Endothelial cell of umbilical vein (primary cell): ENCODE data around the gene LRRC8C. TPM values are rescaled to one million over a fixed set of nuclear protein-coding genes. Genes with fewer than 3 reads are reported as not detected.

Source experiments
- BruUV-seq: library from RNA; stranded (reverse); fragments of 400-500 nt; replicated peaks from 2 replicates; lab custom pipeline; 2021; lab: Mats Ljungman, UMichigan
- CTCF ChIA-PET: fragments of 300-600, 350-600 bp; sonication (Branson Sonifier 250); formaldehyde crosslinking; loops from one replicate; lab custom pipeline; 2021; ENCODE audit warnings: antibody characterized with exemption, inconsistent platforms; lab: Charles Lee
- POLR2A ChIA-PET: fragments of 300-600, 350-600 bp; sonication (Branson Sonifier 250); formaldehyde crosslinking; loops from one replicate; lab custom pipeline; 2021; ENCODE audit warnings: antibody characterized with exemption, inconsistent platforms; lab: Charles Lee
- DNase-seq: peaks from one replicate; pipeline ENCODE4 v3.0.0-alpha.2; 2011; ENCODE audit warnings: low read depth, low spot score
- FAIRE-seq: peaks from 2 replicates; lab custom pipeline; 2011; peaks lifted over from hg19 to GRCh38; lab: Jason Lieb, UNC
- H2AFZ ChIP-seq: 2 replicates; pipeline ENCODE4 v1.6.0; 2012; ENCODE audit warnings: low read depth, low read length, control low read depth, inconsistent platforms
- H3K27ac ChIP-seq: 2 replicates; pipeline ENCODE4 v1.5.1; 2011; ENCODE audit warnings: low read depth, mild to moderate bottlenecking, control low read depth, low read length, moderate library complexity; ENCODE audit not compliant: insufficient read depth
- H3K27me3 ChIP-seq, 2 experiments: 2 replicates each; pipeline versions ENCODE4 v1.6.0 to v1.6.1; 2011; ENCODE audit warnings: low read length in 2 of 2, mixed read lengths in 1 of 2; ENCODE audit not compliant: control insufficient read depth in 2 of 2, insufficient read depth in 2 of 2
- H3K36me3 ChIP-seq, 2 experiments: 2 replicates in 1 of 2; 3 replicates in 1 of 2; pipeline ENCODE4 v1.5.1; 2011; ENCODE audit warnings: low read length in 2 of 2, mild to moderate bottlenecking in 1 of 2, moderate library complexity in 1 of 2; ENCODE audit not compliant: control insufficient read depth in 2 of 2, insufficient read depth in 2 of 2; ENCODE audit errors: extremely low read depth in 1 of 2
- H3K4me1 ChIP-seq: 3 replicates; pipeline ENCODE4 v1.5.1; 2011; ENCODE audit warnings: mild to moderate bottlenecking, low read length; ENCODE audit not compliant: control insufficient read depth, insufficient read depth; ENCODE audit errors: extremely low read depth
- H3K4me2 ChIP-seq: 2 replicates; pipeline ENCODE4 v1.6.1; 2011; ENCODE audit warnings: low read length, control low read depth, mixed read lengths; ENCODE audit not compliant: insufficient read depth
- H3K4me3 ChIP-seq, 3 experiments: fragments of 200-600 bp in 1 of 3; sonication (generic), shearing (Covaris generic) in 1 of 3; replicated peaks in 1 of 3; 2 replicates each; pipeline ENCODE4 v1.5.1; 2011 to 2016; ENCODE audit warnings: control low read depth in 3 of 3, low read length in 3 of 3, mild to moderate bottlenecking in 2 of 3, inconsistent platforms in 1 of 3, low read depth in 1 of 3, moderate library complexity in 1 of 3; ENCODE audit not compliant: insufficient read depth in 1 of 3
- H3K79me2 ChIP-seq: 2 replicates; pipeline ENCODE4 v1.6.0; 2012; ENCODE audit warnings: low read length, inconsistent platforms; ENCODE audit not compliant: control insufficient read depth, insufficient read depth
- H3K9ac ChIP-seq: replicated peaks from 2 replicates; pipeline ENCODE3; 2011; ENCODE audit warnings: low read length, control low read depth; ENCODE audit not compliant: insufficient read depth; ENCODE audit errors: extremely low read depth
- H3K9me1 ChIP-seq: replicated peaks from 3 replicates; pipeline ENCODE4 v1.6.0; 2011; ENCODE audit warnings: mild to moderate bottlenecking, low read length; ENCODE audit not compliant: control insufficient read depth, insufficient read depth; ENCODE audit errors: extremely low read depth
- H3K9me3 ChIP-seq: replicated peaks from 2 replicates; pipeline ENCODE4 v1.5.1; 2012; ENCODE audit warnings: low read length, inconsistent platforms; ENCODE audit not compliant: control insufficient read depth, insufficient read depth
- H4K20me1 ChIP-seq: replicated peaks from 2 replicates; pipeline ENCODE3; 2011; ENCODE audit warnings: mild to moderate bottlenecking, low read length; ENCODE audit not compliant: control insufficient read depth, insufficient read depth; ENCODE audit errors: extremely low read depth
- EZH2 ChIP-seq: IDR thresholded peaks from 2 replicates; pipeline ENCODE4 v1.6.1; 2012; ENCODE audit warnings: borderline replicate concordance, low read depth, mild to moderate bottlenecking, moderate library complexity, low read length, inconsistent platforms; ENCODE audit not compliant: severe bottlenecking
- FOS ChIP-seq: IDR thresholded peaks from 2 replicates; pipeline ENCODE4 v1.6.1; 2011; ENCODE audit warnings: mild to moderate bottlenecking, low read length, moderate library complexity, borderline replicate concordance; ENCODE audit not compliant: insufficient read depth
- GATA2 ChIP-seq: IDR thresholded peaks from 2 replicates; pipeline ENCODE4 v1.7.0; 2011; ENCODE audit warnings: low read depth, mild to moderate bottlenecking, moderate library complexity, mixed read lengths, low read length; ENCODE audit not compliant: insufficient read length, insufficient read depth
- JUN ChIP-seq: IDR thresholded peaks from 2 replicates; pipeline ENCODE4 v1.6.1; 2011; ENCODE audit warnings: borderline replicate concordance, low read depth; ENCODE audit not compliant: insufficient read length, insufficient read depth
- MAX ChIP-seq: IDR thresholded peaks from 2 replicates; pipeline ENCODE4 v1.6.1; 2011; ENCODE audit not compliant: insufficient read depth, insufficient read length
- MYC ChIP-seq: IDR thresholded peaks from one replicate; pipeline ENCODE4 v1.6.1; 2011; ENCODE audit warnings: mild to moderate bottlenecking, low read depth, low read length
- POLR2A ChIP-seq: IDR thresholded peaks from 2 replicates; pipeline ENCODE4 v1.6.1; 2012; ENCODE audit warnings: low read depth, mild to moderate bottlenecking, control low read depth, low read length
- POLR2AphosphoS5 ChIP-seq: IDR thresholded peaks from 2 replicates; pipeline ENCODE4 v1.6.1; 2012; ENCODE audit warnings: low read depth, mild to moderate bottlenecking, control low read depth, low read length, moderate library complexity; ENCODE audit not compliant: insufficient read depth
- dilution Hi-C: fragments of 300-500 bp; cut with MboI; formaldehyde crosslinking; loops from one replicate; pipeline ENCODE4 v1.15.0; 2019; ENCODE audit warnings: low sequenced_read_pairs; ENCODE audit not compliant: extremely low pct_ligation_motif_present
- intact Hi-C: fragments of 100-400 bp; cut with micrococcal nuclease; formaldehyde crosslinking; loops from one replicate; pipeline ENCODE4 v1.10.0; 2022
- polyA plus RNA-seq, 4 experiments: library from polyadenylated mRNA; depleted of rRNA in 3 of 4; stranded (reverse) in 3 of 4; unstranded in 1 of 4; fragments of >200 nt; gene quantifications; 2 replicates each; pipeline versions ENCODE4 v1.2.1 to v1.2.3, GENCODE V29; 2011 to 2012; ENCODE audit warnings: missing spikeins in 1 of 4
- total RNA-seq: library from RNA; stranded (reverse); gene quantifications from 2 replicates; pipeline ENCODE4 v1.2.3, GENCODE V29; 2021
- TF ChIP-seq, protein P1 (sequence below), 2 donors: IDR thresholded peaks; 1 replicate in 1 of 2; 2 replicates in 1 of 2; pipeline ENCODE4 v1.5.1; 2011; ENCODE audit warnings: low read length in 2 of 2, mild to moderate bottlenecking in 2 of 2, moderate library complexity in 2 of 2, control low read depth in 1 of 2, inconsistent platforms in 1 of 2, low read depth in 1 of 2; ENCODE audit not compliant: insufficient read depth in 1 of 2; ENCODE audit errors: extremely low read depth in 1 of 2

The LRRC8C gene
- total and polyA plus RNA-seq, 2 donors (not counting 3 experiments of a cell fraction or from before 2014, with no cell fraction given), result 33.6 to 51.5 TPM

DNA sequence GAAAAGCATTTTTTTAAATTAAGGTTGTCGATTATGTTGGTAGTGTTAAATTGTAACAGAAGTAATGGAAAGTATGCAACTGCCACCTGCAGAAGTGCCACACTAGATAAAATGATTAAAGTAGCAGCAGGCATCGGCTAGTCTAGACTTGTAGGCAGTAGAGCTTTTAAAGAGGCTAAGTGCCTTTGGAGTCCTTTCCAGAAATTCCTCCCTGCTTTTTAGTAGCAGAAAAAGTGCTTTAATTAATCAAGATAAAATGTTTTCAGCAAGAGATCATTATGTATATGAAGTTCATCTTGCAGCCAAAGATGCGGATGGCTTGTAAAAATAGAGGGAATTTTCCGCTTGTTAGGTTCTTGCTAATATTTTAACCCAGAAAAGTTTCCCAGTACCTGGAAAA is 100.8 kb downstream of the LRRC8C start:
- Histone ChIP-seq H3K36me3 (no peaks in the 10 kb centered on the region), H3K79me2 (no peaks in the 10 kb centered on the region), H3K9me3 (no peaks in the 10 kb centered on the region), H3K4me2 (no peak overlapping the region), H3K4me1 (no peaks in the 10 kb centered on the region), H3K9me1 (no peaks in the 10 kb centered on the region), H3K9ac (no peak overlapping the region), H3K27ac (no peak overlapping the region), H3K27me3 (no peaks in the 10 kb centered on the region), H2AFZ (no peak overlapping the region), H4K20me1 (no peaks in the 10 kb centered on the region), H3K4me3 (no peak overlapping the region)
- DNase-seq (no peak), FAIRE-seq (no peak)
- intact Hi-C loops, result no loop called here
- dilution Hi-C loops, result no loop called here
- no peak for TF ChIP-seq GATA2
- no peak for TF ChIP-seq JUN
- no peak for TF ChIP-seq EZH2
- TF ChIP-seq POLR2A, result no peak
- BruUV-seq, result no TSS peak
- POLR2A ChIA-PET, result no interaction called here
- CTCF ChIA-PET, result interaction anchor here (1.5 kb wide), 1 partner anchor 29 kb away, joined by 4 read pairs; no protein-coding TSS in a partner anchor

- no peaks in the 10 kb centered on the region for H3K27me3 ChIP-seq
- H3K4me2 ChIP-seq, result no peak overlapping the region
- no peak overlapping the region for H2AFZ ChIP-seq
- ChIA-PET CTCF (interaction anchor here (1.5 kb wide), 1 partner anchor 29 kb away, joined by 4 read pairs; no protein-coding TSS in a partner anchor), POLR2A (no interaction called here)
- TF ChIP-seq POLR2AphosphoS5, result no peak
- no peak for TF ChIP-seq JUN
- TF ChIP-seq FOS, result no peak
- TF ChIP-seq MYC, result no peak
- TF ChIP-seq, protein P1, sequence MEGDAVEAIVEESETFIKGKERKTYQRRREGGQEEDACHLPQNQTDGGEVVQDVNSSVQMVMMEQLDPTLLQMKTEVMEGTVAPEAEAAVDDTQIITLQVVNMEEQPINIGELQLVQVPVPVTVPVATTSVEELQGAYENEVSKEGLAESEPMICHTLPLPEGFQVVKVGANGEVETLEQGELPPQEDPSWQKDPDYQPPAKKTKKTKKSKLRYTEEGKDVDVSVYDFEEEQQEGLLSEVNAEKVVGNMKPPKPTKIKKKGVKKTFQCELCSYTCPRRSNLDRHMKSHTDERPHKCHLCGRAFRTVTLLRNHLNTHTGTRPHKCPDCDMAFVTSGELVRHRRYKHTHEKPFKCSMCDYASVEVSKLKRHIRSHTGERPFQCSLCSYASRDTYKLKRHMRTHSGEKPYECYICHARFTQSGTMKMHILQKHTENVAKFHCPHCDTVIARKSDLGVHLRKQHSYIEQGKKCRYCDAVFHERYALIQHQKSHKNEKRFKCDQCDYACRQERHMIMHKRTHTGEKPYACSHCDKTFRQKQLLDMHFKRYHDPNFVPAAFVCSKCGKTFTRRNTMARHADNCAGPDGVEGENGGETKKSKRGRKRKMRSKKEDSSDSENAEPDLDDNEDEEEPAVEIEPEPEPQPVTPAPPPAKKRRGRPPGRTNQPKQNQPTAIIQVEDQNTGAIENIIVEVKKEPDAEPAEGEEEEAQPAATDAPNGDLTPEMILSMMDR (IDR thresholded peaks at IDR 0.05; ENCODE audit: extremely low read depth in 1 of 2, insufficient read depth in 1 of 2, low read depth in 1 of 2, low read length in 2 of 2), result no peak
- TF ChIP-seq POLR2A, result no peak
- TF ChIP-seq GATA2, result no peak
- TF ChIP-seq MAX, result no peak
- TF ChIP-seq EZH2, result no peak
- H3K9ac ChIP-seq, result no peak overlapping the region
- no peaks in the 10 kb centered on the region for H3K4me1 ChIP-seq
- H3K27ac ChIP-seq, result no peak overlapping the region
- intact Hi-C loops (no loop called here), dilution Hi-C loops (no loop called here)
- no peaks in the 10 kb centered on the region for H3K9me1 ChIP-seq
- H3K36me3 ChIP-seq, result no peaks in the 10 kb centered on the region
- FAIRE-seq (no peak), DNase-seq (no peak)
- no peak overlapping the region for H3K4me3 ChIP-seq
- no peaks in the 10 kb centered on the region for H3K79me2 ChIP-seq
- no TSS peak for BruUV-seq
- no peaks in the 10 kb centered on the region for H3K9me3 ChIP-seq
- no peaks in the 10 kb centered on the region for H4K20me1 ChIP-seq
These were observed 101.5 kb downstream of the LRRC8C start for GRCh38 chr1:89734442-89734841.
